OCI-LY3 (cell line): ENCODE data around the gene LMCD1.

Experiments used
- CTCF ChIP-seq: fragments of 200-600, 300-600 bp; sonication (generic); IDR thresholded peaks from 2 replicates; pipeline ENCODE4 v1.5.1; 2014; ENCODE audit warnings: antibody characterized with exemption, low read length, low read depth
- EZH2phosphoT487 ChIP-seq: fragments of 200-600 bp; shearing (Covaris generic); IDR thresholded peaks from 2 replicates; pipeline ENCODE4 v1.6.1; 2018; ENCODE audit warnings: antibody characterized with exemption, mixed run types, low read depth

- TF ChIP-seq CTCF (no peak), EZH2phosphoT487 (no peak)
Observed at GRCh38 chr3:8497582-8497981, 4.0 kb upstream of the LMCD1 start.
